HG02588 (cell line): ENCODE data around the gene BRD7.

ENCODE experiments used
- ATAC-seq: cut with Tn5 transposase; IDR thresholded peaks from one replicate; pipeline ENCODE4 v1.9.1; 2021; ENCODE audit warnings: mild to moderate bottlenecking, moderate library complexity; ENCODE audit not compliant: unreplicated experiment

Gene BRD7

DNA sequence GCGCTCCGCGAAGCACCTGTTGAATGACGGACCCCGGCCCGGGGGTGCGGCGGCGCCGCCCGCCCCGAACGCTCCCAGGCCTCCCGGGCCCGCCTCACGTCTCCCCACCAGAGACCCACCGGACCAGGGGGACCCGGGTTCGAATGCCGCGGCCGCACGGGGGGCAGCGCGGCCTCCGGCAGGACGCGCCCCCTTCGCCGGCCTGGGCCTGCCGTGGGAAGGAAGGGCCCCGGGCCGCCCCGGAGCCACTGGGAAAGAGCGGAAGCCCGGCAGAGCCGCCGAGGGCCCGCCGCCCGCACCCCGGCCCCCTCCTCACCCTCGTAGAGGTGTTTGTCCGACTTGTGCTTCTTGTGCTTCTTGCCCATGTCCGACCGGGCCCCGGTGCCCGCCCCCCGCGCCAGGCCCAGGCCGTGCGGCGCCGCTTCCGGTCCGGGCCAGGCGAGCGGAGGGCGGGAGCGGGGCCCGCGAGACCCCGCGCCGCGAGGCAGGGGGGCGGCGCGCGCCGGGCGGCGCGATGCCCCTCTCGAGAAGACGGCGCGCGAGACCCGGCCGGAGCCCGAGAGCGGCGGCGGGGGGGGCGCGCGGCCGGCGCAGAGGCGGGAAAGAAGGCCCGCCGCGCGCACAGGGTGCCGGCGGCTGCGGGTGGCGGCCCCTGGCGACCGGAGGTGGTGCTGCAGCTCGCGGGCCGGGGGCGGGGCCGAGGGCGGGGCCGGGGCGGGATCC is at the start of gene BRD7:
TSS of gene BRD7 (minus strand) at position 579 of the 723 bp plus-strand sequence. CDS start at position 365, 214 bp downstream.
- ATAC-seq = peak; percentile 76

- ATAC-seq = no peak
Observed at GRCh38 chr16:50416388-50416787, 47.6 kb upstream of the BRD7 start.

- no peak for ATAC-seq
Observed at GRCh38 chr16:50414152-50414551, 45.4 kb upstream of the BRD7 start.

DNA sequence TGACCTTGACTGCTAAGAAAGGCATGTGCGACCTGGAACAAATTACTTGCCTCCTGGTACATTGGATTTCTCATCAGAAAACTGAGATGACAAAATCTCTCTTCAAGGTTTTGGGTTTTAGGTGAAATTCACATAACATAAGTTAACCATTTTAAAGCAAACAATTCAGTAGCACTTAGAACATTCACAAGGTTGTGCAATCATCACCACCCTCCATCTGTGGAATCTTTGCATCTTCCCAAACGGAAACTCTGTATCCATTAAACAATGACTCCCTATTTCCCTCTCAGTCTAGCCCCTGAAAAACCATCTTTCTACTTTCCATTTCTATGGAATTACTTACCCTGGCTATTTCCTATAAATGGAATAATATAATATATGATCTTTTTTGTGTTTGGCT is 42.2 kb upstream of the BRD7 start:
- no peak for ATAC-seq

GRCh38 chr16:50408001-50408561 is 39.3 kb upstream of the BRD7 start:
- no peak for ATAC-seq

DNA sequence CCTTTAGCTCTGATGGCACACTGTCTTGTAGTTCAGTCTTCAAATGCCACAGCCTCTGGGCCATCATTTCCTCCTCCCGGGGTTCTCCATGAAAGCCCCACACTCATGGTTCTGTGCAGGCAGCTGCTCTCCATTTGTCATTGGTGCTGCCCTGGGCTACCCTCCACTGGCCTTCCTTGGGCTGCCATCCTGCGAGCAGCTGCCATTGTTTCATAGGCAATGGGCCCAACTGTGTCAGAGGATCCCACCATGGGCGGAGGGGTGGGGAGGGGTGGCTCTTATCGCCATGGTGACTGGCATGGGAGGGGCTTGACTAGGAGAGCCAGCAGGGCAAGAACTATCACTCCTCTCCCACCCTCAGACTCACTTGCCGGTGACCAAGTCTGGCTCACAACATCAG is 38.6 kb upstream of the BRD7 start:
- ATAC-seq = no peak

DNA sequence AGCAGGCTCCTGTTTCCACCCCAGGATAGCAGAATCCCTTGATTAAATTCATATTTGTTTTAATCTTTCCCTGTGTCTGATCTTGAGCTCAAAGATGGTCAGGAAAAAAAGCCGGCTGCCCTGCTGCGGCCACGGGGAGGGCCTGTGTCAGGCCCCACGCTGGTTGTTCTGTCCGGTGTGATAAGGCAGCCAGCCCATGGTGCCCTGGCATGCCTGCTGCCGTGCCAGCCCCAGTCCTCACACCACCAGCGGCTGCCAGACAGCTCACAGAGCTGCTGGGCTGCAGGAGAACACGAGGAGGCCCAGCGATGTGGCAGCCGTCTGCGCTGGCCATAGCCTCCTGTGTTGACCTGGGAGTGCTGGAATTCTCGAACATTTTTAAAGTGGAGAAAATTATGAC is 34.7 kb upstream of the BRD7 start:
- ATAC-seq = no peak

DNA sequence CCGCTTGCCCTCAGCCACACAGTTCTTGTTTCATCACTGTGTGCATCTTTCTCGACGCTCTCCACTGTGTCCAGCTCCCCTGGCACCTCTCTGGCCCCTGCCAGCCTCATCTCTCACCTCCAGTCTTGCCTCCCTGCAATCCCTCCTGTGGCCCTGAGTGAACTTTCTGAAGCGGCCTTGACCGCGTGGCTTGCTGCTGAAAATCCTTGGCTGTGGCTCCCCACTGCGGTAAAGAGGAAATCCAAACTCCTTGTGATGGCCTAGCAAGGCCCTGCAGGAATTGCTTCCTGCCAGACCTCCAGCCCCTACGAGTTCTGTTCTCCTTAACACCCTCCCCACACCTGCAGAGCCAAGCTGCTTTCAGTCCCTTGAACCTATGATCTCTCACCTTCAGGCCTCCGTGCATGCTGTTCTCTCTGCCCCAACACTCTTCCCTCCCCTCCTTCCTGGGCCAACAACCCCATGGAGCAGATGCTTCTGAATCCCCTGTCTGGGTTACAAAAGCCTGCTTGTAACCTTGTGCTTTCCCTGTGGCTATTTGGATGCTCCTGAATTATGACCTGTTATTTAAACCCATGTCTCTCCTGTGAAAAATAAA is 33.6 kb upstream of the BRD7 start:
- ATAC-seq = no peak

- ATAC-seq = no peak
Observed at GRCh38 chr16:50401355-50401754, 32.6 kb upstream of the BRD7 start.

DNA sequence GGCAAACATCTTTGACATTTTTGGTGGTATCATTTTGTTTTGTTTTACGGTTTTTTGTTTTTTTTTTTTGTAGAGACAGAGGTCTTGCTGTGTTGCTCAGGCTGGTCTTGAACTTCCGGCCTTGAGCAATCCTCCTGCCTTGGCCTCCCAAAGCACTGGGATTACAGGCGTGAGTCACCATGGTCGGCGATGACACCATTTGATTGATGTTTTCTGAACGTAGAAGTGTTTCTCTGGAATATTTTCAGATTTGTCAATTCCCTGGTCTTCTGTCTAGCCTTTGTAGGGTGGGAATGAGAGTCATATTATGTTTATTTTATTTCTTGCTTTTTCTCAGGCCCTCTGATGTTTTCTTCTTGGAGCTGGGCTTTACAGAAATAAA is 32.2 kb upstream of the BRD7 start:
- no peak for ATAC-seq

GRCh38 chr16:50400312-50400966 is 31.7 kb upstream of the BRD7 start:
- no peak for ATAC-seq

DNA sequence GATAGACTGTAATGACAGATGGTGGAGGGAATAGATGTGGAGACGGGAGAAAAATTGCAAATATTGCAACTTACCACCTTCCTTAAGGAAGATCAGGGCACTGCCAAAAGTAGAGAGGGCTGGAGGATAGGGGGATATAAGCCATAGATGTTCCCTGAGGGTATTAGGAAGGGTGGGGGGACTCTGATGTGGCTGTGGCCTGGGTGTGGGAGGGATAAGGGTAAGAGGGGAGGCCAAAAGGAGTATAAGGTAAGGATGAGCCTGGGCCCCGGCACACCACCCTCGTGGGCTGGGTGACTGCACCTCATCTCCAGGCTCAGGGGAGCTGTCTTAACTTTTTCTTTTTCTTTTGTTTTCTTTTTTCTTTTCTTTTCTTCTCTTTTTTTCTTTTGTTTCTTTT is 30.6 kb upstream of the BRD7 start:
- ATAC-seq = no peak

DNA sequence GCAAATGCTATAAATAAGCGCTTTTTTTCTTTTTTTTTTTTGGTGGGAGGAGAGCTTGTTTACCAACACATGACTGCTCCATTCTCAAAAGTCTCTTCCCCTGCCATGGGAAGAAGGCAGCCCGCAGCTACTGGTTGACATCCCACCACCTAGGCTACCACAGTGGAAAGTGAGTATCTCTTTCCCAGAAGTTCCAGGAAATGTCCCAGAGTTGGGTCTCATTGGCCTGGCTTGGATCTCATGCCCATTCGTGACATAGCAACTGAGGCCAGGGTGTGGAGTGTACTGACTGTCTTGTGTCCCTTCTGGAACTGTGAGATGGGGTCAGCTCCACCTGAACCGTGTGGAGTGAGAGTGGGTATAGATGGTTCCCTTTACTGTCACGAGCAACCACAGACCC is 29.5 kb upstream of the BRD7 start:
- ATAC-seq = no peak

DNA sequence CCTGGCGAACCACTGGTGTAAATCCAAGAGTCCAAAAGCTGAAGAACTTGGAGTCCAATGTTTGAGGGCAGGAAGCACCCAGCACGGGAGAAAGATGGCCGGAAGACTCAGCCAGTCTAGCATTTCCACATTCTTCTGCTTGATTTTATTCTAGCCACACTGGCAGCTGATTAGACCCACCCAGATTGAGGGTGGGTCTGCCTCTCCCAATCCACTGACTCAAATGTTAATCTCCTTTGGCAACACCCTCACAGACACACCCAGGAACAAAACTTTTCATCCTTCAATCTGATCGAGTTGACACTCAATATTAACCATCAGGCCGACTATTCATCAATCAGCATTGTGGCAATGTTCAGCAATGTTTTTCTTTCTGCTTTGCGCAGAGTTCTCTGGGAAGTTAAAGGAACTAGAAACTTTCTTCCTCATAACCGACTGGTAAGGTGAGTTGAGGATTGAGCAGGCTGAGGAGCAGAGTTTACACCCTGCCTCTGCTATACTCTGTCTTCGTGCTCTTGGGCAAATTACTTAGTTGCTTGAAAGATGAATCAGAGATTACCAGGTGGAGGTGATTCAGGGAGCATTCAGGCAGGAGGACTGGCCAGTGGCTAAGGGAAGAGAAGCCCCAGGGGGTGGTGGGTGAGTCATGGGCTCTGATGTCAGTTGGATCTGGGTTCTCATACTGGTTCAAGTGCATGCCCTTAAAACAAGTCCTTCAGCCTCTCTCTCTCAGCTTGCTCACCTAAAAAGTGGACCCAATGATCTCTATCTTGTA is 28.2 kb upstream of the BRD7 start:
- no peak for ATAC-seq

GRCh38 chr16:50395763-50396710 is 27.2 kb upstream of the BRD7 start:
- no peak for ATAC-seq

GRCh38 chr16:50393858-50394802 is 25.3 kb upstream of the BRD7 start:
- ATAC-seq = no peak

- ATAC-seq = no peak
Observed at GRCh38 chr16:50393416-50393815, 24.6 kb upstream of the BRD7 start.

DNA sequence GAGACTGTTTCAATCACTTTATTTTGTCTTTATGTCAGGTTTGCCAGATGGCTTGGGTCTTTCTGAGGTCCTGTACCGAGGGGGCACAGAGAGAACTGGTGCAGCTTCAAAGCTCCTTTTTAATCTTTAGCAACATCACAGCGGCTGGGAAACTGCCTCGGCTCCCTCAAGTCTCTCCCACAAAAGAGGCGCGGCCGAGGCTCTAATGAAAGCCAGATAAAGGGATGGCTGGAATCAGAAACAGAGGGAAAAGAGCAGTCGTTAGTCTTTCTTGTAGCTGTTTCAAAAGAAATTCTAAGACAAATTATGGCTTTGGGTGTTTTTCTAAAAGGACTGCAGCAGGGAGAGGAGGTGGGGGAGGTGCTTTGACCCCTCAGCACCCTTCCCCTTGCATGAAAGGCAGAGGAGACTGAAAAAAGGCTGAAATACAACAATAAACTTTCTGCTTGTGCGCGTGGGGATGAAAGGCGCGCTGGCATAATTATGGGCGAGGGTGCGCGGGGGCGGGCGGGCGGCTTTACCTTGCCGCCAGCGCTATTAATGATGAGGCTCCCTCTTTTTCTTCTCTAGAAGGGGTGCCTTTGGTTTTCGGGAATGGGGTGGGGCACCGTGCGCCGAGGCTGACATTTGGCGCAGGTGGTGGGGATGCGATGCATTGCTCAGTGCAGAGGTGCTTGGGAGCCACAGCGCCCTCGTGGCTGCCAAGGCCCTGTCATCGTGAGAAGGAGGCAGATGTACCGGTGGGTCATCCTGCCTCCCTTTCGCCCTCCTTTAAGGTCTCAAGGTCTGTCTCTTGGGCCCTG is 22.3 kb upstream of the BRD7 start:
- ATAC-seq = no peak
